Uterus (tissue), 4 donors: Measurements from ENCODE around the gene TMEM82. TPM values are rescaled to one million over a fixed set of nuclear protein-coding genes. Genes with fewer than 3 reads are reported as not detected.
A peak's percentile ranks its signal among the peaks of the same experiment; 100 is the strongest.

ENCODE experiments used
- DNase-seq, 2 donors: peaks; one replicate each; pipeline ENCODE4 v3.0.0-alpha.2; 2019 to 2020
- H3K27ac ChIP-seq, 2 donors: fragments of 200-600 bp; sonication (generic); 1 replicate in 1 of 2; 2 replicates in 1 of 2; pipeline ENCODE4 v1.5.1; 2016 to 2018
- H3K27me3 ChIP-seq, 2 donors: fragments of 200-600 bp; sonication (generic); one replicate each; pipeline ENCODE4 v1.5.1; 2018 to 2019; ENCODE audit warnings: control low read depth in 1 of 2
- H3K36me3 ChIP-seq, 2 donors: fragments of 200-600 bp; sonication (generic); one replicate each; pipeline ENCODE4 v1.5.1; 2019; ENCODE audit warnings: control low read depth in 1 of 2
- H3K4me1 ChIP-seq, 2 donors: fragments of 200-600 bp; sonication (generic); one replicate each; pipeline ENCODE4 v1.5.1; 2018 to 2019; ENCODE audit warnings: control low read depth in 1 of 2
- H3K4me3 ChIP-seq, 2 donors: fragments of 200-600 bp; sonication (generic); 1 replicate in 1 of 2; 2 replicates in 1 of 2; pipeline ENCODE4 v1.5.1; 2018 to 2019; ENCODE audit warnings: mild to moderate bottlenecking in 1 of 2
- H3K9me3 ChIP-seq, 2 donors: fragments of 200-600 bp; sonication (generic); one replicate each; pipeline ENCODE4 v1.5.1; 2019; ENCODE audit warnings: control low read depth in 1 of 2
- POLR2A ChIP-seq, 2 donors: fragments of 450-650 bp; IDR thresholded peaks; one replicate each; pipeline ENCODE4 v1.6.1; 2016; ENCODE audit warnings: antibody characterized with exemption in 2 of 2, mild to moderate bottlenecking in 1 of 2, moderate library complexity in 1 of 2
- intact Hi-C: fragments of 100-400 bp; cut with DNase I; formaldehyde crosslinking; loops from one replicate; pipeline ENCODE4 v1.15.1; 2023; ENCODE audit warnings: low total_unique reads
- total RNA-seq, 4 donors: library from RNA; depleted of rRNA in 3 of 4; stranded (reverse); fragments of >200 nt in 3 of 4; gene quantifications; one replicate each; pipeline versions ENCODE4 v1.1.0 to v1.2.4, GENCODE V29; 2014 to 2023
- TF ChIP-seq, protein P1 (sequence below), 4 experiments: fragments of 200-600 bp in 2 of 4; fragments of 450-650 bp in 2 of 4; sonication (generic) in 2 of 4; IDR thresholded peaks; one replicate each; pipeline ENCODE4 v1.5.1; 2016 to 2019; ENCODE audit warnings: antibody characterized with exemption in 4 of 4, mild to moderate bottlenecking in 2 of 4, moderate library complexity in 1 of 4
- donor health status: DM: yes; HTN: yes; CAD: no.

Gene TMEM82
- total RNA-seq, 4 donors from 2014 or later, result not detected

- TF ChIP-seq, protein P1, sequence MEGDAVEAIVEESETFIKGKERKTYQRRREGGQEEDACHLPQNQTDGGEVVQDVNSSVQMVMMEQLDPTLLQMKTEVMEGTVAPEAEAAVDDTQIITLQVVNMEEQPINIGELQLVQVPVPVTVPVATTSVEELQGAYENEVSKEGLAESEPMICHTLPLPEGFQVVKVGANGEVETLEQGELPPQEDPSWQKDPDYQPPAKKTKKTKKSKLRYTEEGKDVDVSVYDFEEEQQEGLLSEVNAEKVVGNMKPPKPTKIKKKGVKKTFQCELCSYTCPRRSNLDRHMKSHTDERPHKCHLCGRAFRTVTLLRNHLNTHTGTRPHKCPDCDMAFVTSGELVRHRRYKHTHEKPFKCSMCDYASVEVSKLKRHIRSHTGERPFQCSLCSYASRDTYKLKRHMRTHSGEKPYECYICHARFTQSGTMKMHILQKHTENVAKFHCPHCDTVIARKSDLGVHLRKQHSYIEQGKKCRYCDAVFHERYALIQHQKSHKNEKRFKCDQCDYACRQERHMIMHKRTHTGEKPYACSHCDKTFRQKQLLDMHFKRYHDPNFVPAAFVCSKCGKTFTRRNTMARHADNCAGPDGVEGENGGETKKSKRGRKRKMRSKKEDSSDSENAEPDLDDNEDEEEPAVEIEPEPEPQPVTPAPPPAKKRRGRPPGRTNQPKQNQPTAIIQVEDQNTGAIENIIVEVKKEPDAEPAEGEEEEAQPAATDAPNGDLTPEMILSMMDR (IDR thresholded peaks at IDR 0.05), result no peak
- no peak for TF ChIP-seq POLR2A (IDR thresholded peaks at IDR 0.05)
- Histone ChIP-seq H3K27me3 (no peaks in the 10 kb centered on the region), H3K4me3 (no peak overlapping the region), H3K4me1 (peaks cover 18% of the 10 kb centered on the region in 2 donors), H3K9me3 (no peaks in the 10 kb centered on the region), H3K27ac (peak overlapping the region; percentile 1 to 27), H3K36me3 (no peaks in the 10 kb centered on the region)
- intact Hi-C loops, result no loop called here
- DNase-seq, result peak in 1 of 2 donors; percentile 28
Observed at GRCh38 chr1:15700508-15700907, 41.8 kb upstream of the TMEM82 start.

DNA sequence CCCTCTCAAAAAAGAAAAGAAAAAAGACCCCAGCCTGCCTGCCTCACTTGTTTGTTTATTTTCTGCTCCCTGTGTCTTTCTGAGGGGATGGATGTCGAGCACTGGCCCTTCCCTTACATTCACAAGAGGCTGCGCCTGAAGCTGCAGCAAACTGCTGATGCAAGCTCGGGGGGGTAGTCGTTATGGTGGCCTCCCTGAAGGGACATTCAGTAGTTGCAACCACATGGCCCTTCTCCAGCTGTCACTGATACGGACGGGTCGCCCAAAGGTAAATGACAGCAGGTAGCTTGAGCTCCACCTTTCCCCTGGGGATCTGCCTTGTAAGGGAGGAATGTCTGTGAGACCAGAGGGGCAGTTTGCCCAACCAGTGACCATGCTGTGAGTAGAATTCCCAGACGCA is 40.5 kb upstream of the TMEM82 start:
- peaks cover 18% of the 10 kb centered on the region in 2 donors for H3K4me1 ChIP-seq
- TF ChIP-seq, protein P1 (IDR thresholded peaks at IDR 0.05), result no peak
- no peak for TF ChIP-seq POLR2A (IDR thresholded peaks at IDR 0.05)
- intact Hi-C loops, result no loop called here
- H3K4me3 ChIP-seq, result no peak overlapping the region
- H3K27me3 ChIP-seq, result no peaks in the 10 kb centered on the region
- H3K27ac ChIP-seq, result peak overlapping the region; percentile 88 to 94
- no peak for DNase-seq
- no peaks in the 10 kb centered on the region for H3K9me3 ChIP-seq
- H3K36me3 ChIP-seq, result no peaks in the 10 kb centered on the region

- H3K27ac ChIP-seq, result peak overlapping the region; percentile 88 to 94
- H3K9me3 ChIP-seq, result no peaks in the 10 kb centered on the region
- peak in 1 of 2 donors; percentile 37 for DNase-seq
- no peaks in the 10 kb centered on the region for H3K27me3 ChIP-seq
- H3K36me3 ChIP-seq, result no peaks in the 10 kb centered on the region
- peaks cover 18 to 26% of the 10 kb centered on the region in 2 donors for H3K4me1 ChIP-seq
- TF ChIP-seq, protein P1 (IDR thresholded peaks at IDR 0.05), result peak in 1 of 4 experiments; percentile 19
- no peak for TF ChIP-seq POLR2A (IDR thresholded peaks at IDR 0.05)
- intact Hi-C loops, result no loop called here
- H3K4me3 ChIP-seq, result no peak overlapping the region
Observed at GRCh38 chr1:15702722-15703550, 39.4 kb upstream of the TMEM82 start.

- Histone ChIP-seq H3K4me1 (peaks cover 18 to 26% of the 10 kb centered on the region in 2 donors), H3K9me3 (no peaks in the 10 kb centered on the region), H3K27me3 (no peaks in the 10 kb centered on the region), H3K36me3 (no peaks in the 10 kb centered on the region), H3K27ac (peak overlapping the region; percentile 88 to 94), H3K4me3 (peak overlapping the region in 1 of 2 donors; percentile 17)
- intact Hi-C loops, result no loop called here
- DNase-seq, result peak; percentile 86
- TF ChIP-seq, protein P1 (IDR thresholded peaks at IDR 0.05), result no peak
- peak; percentile 44 to 61 for TF ChIP-seq POLR2A (IDR thresholded peaks at IDR 0.05)
Observed at GRCh38 chr1:15703562-15703961, 38.7 kb upstream of the TMEM82 start.

DNA sequence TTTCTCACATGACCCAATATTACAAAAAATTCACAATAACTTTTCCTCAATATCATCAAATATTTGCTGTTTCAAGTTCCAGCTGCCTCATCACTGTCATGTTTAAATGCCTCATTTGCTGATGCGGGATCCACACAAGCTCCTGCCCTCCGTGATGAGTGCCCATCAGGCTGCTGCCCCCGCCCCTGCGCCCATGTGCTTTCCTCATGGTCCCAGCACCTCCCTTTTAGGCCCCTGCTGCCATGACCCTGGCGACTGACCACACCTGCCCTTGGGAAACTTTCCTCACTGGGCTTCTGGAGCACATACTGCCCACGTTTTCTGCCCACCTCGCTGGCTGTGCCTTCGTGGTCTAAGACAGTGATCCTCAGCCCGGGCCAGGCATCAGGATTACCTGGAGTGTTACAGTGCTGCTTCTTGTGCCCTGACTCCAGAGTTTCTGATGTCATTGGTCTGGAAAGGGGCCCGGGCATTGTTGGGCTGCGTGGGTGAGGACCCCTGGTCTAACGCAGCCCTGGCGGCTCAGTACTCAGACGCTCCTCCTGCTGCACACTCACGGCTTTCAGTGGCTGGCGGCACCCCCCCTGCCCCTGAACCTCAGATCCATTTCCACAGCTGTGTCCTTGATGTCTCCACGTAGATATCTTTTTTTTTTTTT is 37.6 kb upstream of the TMEM82 start:
- peak in 1 of 2 donors; percentile 40 for DNase-seq
- no peaks in the 10 kb centered on the region for H3K36me3 ChIP-seq
- H3K4me3 ChIP-seq, result no peak overlapping the region
- no peak for TF ChIP-seq POLR2A (IDR thresholded peaks at IDR 0.05)
- TF ChIP-seq, protein P1 (IDR thresholded peaks at IDR 0.05), result no peak
- H3K27me3 ChIP-seq, result no peaks in the 10 kb centered on the region
- peak overlapping the region; percentile 88 to 94 for H3K27ac ChIP-seq
- no peaks in the 10 kb centered on the region for H3K9me3 ChIP-seq
- intact Hi-C loops, result no loop called here
- H3K4me1 ChIP-seq, result peaks cover 18 to 26% of the 10 kb centered on the region in 2 donors
